Measurements from ENCODE around the gene GABPB1. TPM values are rescaled to one million over a fixed set of nuclear protein-coding genes. Genes with fewer than 3 reads are reported as not detected.
A peak's percentile ranks its signal among the peaks of the same experiment; 100 is the strongest.

Gene GABPB1
- total RNA-seq, 1 experiment from 2014 or later = 39.7 TPM

DNA sequence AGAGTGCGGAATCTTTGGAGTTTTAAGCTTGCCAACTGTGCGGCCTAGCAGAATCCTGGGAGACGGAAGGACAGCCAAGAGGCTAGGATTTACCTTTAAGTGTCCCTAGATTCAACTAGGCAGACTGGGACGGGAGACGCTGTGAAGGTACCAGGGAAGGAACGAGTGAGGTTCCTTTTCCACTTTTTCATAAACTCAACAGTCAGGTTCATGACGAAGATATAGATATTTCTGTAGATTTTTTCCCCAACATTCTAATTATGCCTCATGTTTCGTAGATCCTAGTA lies 564 bp upstream of the GABPB1 start:
- H3F3A ChIP-seq (ENCODE audit: low read length, unreplicated experiment) = no peaks in the 10 kb centered on the region
- TSS peak; percentile 70 for BruUV-seq (replicated peaks)
- H3K9ac ChIP-seq (ENCODE audit: low read length) = peak overlapping the region; percentile 99
- peak overlapping the region; percentile 94 for H3K27ac ChIP-seq (ENCODE audit: low read length)
- peak overlapping the region; percentile 94 for H3K4me3 ChIP-seq (ENCODE audit: low read length)
- no peak for ATAC-seq
- no peaks in the 10 kb centered on the region for H3K9me2 ChIP-seq (replicated peaks; ENCODE audit: low read length)
- no peak for DNase-seq
- no peaks in the 10 kb centered on the region for H3K9me3 ChIP-seq (ENCODE audit: low read length)
- peaks cover 82% of the 10 kb centered on the region for H3K79me2 ChIP-seq (ENCODE audit: low read length)
- POLR2A ChIA-PET (ENCODE audit: unreplicated experiment) = no interaction called here
- peaks cover 24% of the 10 kb centered on the region for H3K4me1 ChIP-seq (ENCODE audit: insufficient read depth, low read length)
- H3K36me3 ChIP-seq (ENCODE audit: low read depth, low read length) = peaks cover 11% of the 10 kb centered on the region
- H4K20me1 ChIP-seq (ENCODE audit: low read length) = peaks cover 28% of the 10 kb centered on the region; the same call in 1 of the 2 replicates
- TF ChIP-seq EZH2phosphoT487 (IDR thresholded peaks at IDR 0.05; ENCODE audit: borderline replicate concordance, low read length) (no peak), EZH2 (IDR thresholded peaks at IDR 0.05; ENCODE audit: low read length, unreplicated experiment) (no peak)
- TF ChIP-seq, protein P1, sequence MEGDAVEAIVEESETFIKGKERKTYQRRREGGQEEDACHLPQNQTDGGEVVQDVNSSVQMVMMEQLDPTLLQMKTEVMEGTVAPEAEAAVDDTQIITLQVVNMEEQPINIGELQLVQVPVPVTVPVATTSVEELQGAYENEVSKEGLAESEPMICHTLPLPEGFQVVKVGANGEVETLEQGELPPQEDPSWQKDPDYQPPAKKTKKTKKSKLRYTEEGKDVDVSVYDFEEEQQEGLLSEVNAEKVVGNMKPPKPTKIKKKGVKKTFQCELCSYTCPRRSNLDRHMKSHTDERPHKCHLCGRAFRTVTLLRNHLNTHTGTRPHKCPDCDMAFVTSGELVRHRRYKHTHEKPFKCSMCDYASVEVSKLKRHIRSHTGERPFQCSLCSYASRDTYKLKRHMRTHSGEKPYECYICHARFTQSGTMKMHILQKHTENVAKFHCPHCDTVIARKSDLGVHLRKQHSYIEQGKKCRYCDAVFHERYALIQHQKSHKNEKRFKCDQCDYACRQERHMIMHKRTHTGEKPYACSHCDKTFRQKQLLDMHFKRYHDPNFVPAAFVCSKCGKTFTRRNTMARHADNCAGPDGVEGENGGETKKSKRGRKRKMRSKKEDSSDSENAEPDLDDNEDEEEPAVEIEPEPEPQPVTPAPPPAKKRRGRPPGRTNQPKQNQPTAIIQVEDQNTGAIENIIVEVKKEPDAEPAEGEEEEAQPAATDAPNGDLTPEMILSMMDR (conservative IDR thresholded peaks at IDR 0.05; ENCODE audit: low read depth, low read length) = no peak
- CTCF ChIA-PET = no interaction called here
- H2AFZ ChIP-seq (ENCODE audit: low read length) = peak overlapping the region; percentile 85
- peak overlapping the region; percentile 93 for H3K4me2 ChIP-seq (ENCODE audit: low read length)
- no peaks in the 10 kb centered on the region for H3K27me3 ChIP-seq (ENCODE audit: low read length)
- intact Hi-C loops (cut with micrococcal nuclease) = loop anchor here (2.0 to 10.0 kb wide), 2 partner anchors 69 to 149 kb away; partner anchors contain the start of gene USP8

DNA sequence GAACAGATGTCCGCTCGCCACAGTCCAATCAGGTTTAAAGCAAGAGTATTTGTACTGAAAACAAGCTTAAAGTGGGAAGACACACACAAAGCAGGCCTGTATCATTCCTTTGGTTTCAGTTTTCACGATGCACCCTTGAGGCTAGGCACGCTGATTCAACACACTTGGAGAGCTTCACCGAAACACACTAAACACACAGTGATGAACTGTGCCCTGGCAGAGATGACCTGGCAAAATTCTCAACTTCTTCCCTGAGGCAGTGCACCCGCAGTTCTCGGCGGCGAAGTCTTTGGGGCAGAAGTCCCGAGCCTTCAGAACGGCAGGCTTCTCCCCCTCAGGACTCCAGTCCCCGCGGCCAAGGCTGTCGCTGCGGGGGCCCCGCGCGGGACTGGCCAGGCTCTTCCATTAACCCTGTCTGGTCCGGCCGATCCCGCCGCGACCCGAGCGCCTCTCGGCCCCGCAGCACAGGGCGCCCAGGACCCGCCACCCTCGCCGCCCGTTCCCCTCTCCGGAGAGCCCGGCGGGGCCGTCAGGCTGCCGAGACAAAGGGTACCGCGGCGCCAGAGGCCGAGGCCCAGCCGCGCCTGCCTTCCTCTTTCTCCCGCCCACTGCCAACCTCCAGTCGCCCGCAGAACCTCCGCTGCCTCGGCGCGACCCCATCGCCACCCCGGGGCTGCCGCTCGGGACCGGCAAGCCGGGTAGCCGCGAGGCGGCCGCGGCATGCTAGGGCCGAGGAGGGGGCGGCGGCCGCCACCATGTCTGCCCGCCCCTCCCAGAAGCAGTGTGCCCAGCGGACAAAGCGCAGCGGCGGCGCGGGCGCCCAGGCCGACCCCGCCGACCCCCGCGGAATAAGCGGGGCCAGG lies 792 bp downstream of the GABPB1 start:
- no peaks in the 10 kb centered on the region for H3K9me3 ChIP-seq (ENCODE audit: low read length)
- POLR2A ChIA-PET (ENCODE audit: unreplicated experiment) = interaction anchor here (0.5 to 0.7 kb wide), 5 partner anchors 70 to 1435 kb away, joined by 3 to 10 read pairs (median 3); partner anchors contain the start of gene USP8
- H3K4me1 ChIP-seq (ENCODE audit: insufficient read depth, low read length) = peaks cover 36% of the 10 kb centered on the region
- peaks cover 42% of the 10 kb centered on the region for H4K20me1 ChIP-seq (ENCODE audit: low read length)
- peak overlapping the region; percentile 85 for H2AFZ ChIP-seq (ENCODE audit: low read length)
- H3K79me2 ChIP-seq (ENCODE audit: low read length) = peaks cover 96% of the 10 kb centered on the region
- CTCF ChIA-PET = no interaction called here
- no TSS peak for BruUV-seq (replicated peaks)
- peaks cover 6% of the 10 kb centered on the region; the same call in 1 of the 2 replicates for H3K36me3 ChIP-seq (ENCODE audit: low read depth, low read length)
- ATAC-seq (peak; percentile 65), DNase-seq (peak; percentile 77)
- no peaks in the 10 kb centered on the region for H3K9me2 ChIP-seq (replicated peaks; ENCODE audit: low read length)
- H3K9ac ChIP-seq (ENCODE audit: low read length) = peak overlapping the region; percentile 99
- H3K27ac ChIP-seq (ENCODE audit: low read length) = peak overlapping the region; percentile 94
- TF ChIP-seq EZH2 (IDR thresholded peaks at IDR 0.05; ENCODE audit: low read length, unreplicated experiment) = no peak
- TF ChIP-seq, protein P1 (conservative IDR thresholded peaks at IDR 0.05; ENCODE audit: low read depth, low read length) = no peak
- TF ChIP-seq EZH2phosphoT487 (IDR thresholded peaks at IDR 0.05; ENCODE audit: borderline replicate concordance, low read length) = no peak
- no peaks in the 10 kb centered on the region for H3K27me3 ChIP-seq (ENCODE audit: low read length)
- H3K4me2 ChIP-seq (ENCODE audit: low read length) = peak overlapping the region; percentile 93
- no peaks in the 10 kb centered on the region for H3F3A ChIP-seq (ENCODE audit: low read length, unreplicated experiment)
- peak overlapping the region; percentile 94 for H3K4me3 ChIP-seq (ENCODE audit: low read length)
- intact Hi-C loops (cut with micrococcal nuclease) = loop anchor here (2.0 to 10.0 kb wide), 2 partner anchors 71 to 151 kb away; partner anchors contain the start of gene USP8

Measured in PC-3 (cell line).